Cardiac septum (tissue), 1 donor: Measurements from ENCODE around the gene LSM4. TPM values are rescaled to one million over a fixed set of nuclear protein-coding genes. Genes with fewer than 3 reads are reported as not detected.
A peak's percentile ranks its signal among the peaks of the same experiment; 100 is the strongest.
"Not testable (repeated sequence)": the region's sequence is repeated elsewhere in the genome, so short reads cannot be mapped to it uniquely, and the experiment has no call there.

ENCODE experiments used
- DNase-seq: peaks from one replicate; pipeline ENCODE4 v3.0.0-alpha.2; 2020; ENCODE audit warnings: low spot score
- intact Hi-C: fragments of 100-400 bp; cut with DNase I; formaldehyde crosslinking; loops from one replicate; pipeline ENCODE4 v1.14.0; 2022
- long read RNA-seq: library from polyadenylated mRNA; unstranded; transcript quantifications from one replicate; pipeline ENCODE4 v2.0.0, GENCODE V29; 2021
- total RNA-seq: library from RNA; stranded (reverse); fragmentation: NEBNext Ultra II Directional; extraction: Animal tissue kit (Norgen Biotek cat#: 25700); gene quantifications from one replicate; pipeline ENCODE4 v1.2.1, GENCODE V29; 2021
- donor health status: DM: no; HTN: no; CAD: no.

The LSM4 gene
- 83.8 TPM for total RNA-seq
- long read RNA-seq, transcript LSM4-203 (5 exons, 1,908 nt): major isoform, 118 of 126 reads
- long read RNA-seq, partial matches to known transcripts: 4 of 126 reads
- long read RNA-seq, other reads (novel, unspliced or antisense): 1 of 126 reads

GRCh38 chr19:18322759-18323460 lies at the start of gene LSM4:
Gene LSM4, minus strand, starts transcription at chr19:18323076. Its CDS starts 56 bp downstream, at chr19:18323020.
- peak; percentile 99 for DNase-seq
- intact Hi-C loops: loop anchor here (1.0 to 10.0 kb wide), 4 partner anchors 16 to 208 kb away; partner anchors contain the start of gene RAB3A

GRCh38 chr19:18368504-18369222 lies 45.8 kb upstream of the LSM4 start:
- intact Hi-C loops: no loop called here

GRCh38 chr19:18366021-18366435 lies 43.2 kb upstream of the LSM4 start:
- intact Hi-C loops: no loop called here
- no peak for DNase-seq

More at GRCh38 chr19:18368504-18369222, 45.8 kb upstream of the LSM4 start:
- no peak for DNase-seq

GRCh38 chr19:18364826-18365528 lies 42.1 kb upstream of the LSM4 start:
- DNase-seq: no peak
- intact Hi-C loops: no loop called here

- intact Hi-C loops, DNase-seq: not testable (repeated sequence)
These were observed 41.5 kb upstream of the LSM4 start for GRCh38 chr19:18364277-18364825.

GRCh38 chr19:18363787-18364186 lies 40.9 kb upstream of the LSM4 start:
- no peak for DNase-seq
- intact Hi-C loops: no loop called here

- no peak for DNase-seq
- intact Hi-C loops: no loop called here
These were observed 40.2 kb upstream of the LSM4 start for GRCh38 chr19:18362934-18363542.

GRCh38 chr19:18361646-18362045 lies 38.8 kb upstream of the LSM4 start:
- DNase-seq: no peak
- intact Hi-C loops: no loop called here

- intact Hi-C loops: no loop called here
- no peak for DNase-seq
These were observed 34.2 kb upstream of the LSM4 start for GRCh38 chr19:18357041-18357440.

GRCh38 chr19:18354743-18355142 lies 31.9 kb upstream of the LSM4 start:
- DNase-seq, intact Hi-C loops: not testable (repeated sequence)

- no peak for DNase-seq
- intact Hi-C loops: no loop called here
These were observed 30.6 kb upstream of the LSM4 start for GRCh38 chr19:18353378-18354005.

GRCh38 chr19:18351544-18351943 lies 28.7 kb upstream of the LSM4 start:
- DNase-seq: no peak
- intact Hi-C loops: no loop called here

GRCh38 chr19:18350490-18350889 lies 27.6 kb upstream of the LSM4 start:
- DNase-seq: no peak
- intact Hi-C loops: no loop called here

- intact Hi-C loops: loop anchor here (1.0 kb wide), 1 partner anchor 61 kb away; no protein-coding TSS in a partner anchor
- DNase-seq: no peak
These were observed 26.8 kb upstream of the LSM4 start for GRCh38 chr19:18349524-18350128.

- DNase-seq: not testable (repeated sequence)
- intact Hi-C loops: loop anchor here (1.0 kb wide), 1 partner anchor 61 kb away; no protein-coding TSS in a partner anchor
These were observed 26.0 kb upstream of the LSM4 start for GRCh38 chr19:18348818-18349339.

GRCh38 chr19:18348171-18348570 lies 25.3 kb upstream of the LSM4 start:
- intact Hi-C loops: no loop called here
- no peak for DNase-seq

GRCh38 chr19:18346091-18346490 lies 23.2 kb upstream of the LSM4 start:
- DNase-seq: no peak

GRCh38 chr19:18345296-18345695 lies 22.4 kb upstream of the LSM4 start:
- intact Hi-C loops: no loop called here
- DNase-seq: no peak

More at GRCh38 chr19:18346091-18346490, 23.2 kb upstream of the LSM4 start:
- intact Hi-C loops: no loop called here
